GM20431 (cell line): ENCODE measurements around the gene CRTC2.
"Not testable (repeated sequence)": the region's sequence is repeated elsewhere in the genome, so short reads cannot be mapped to it uniquely, and the experiment has no call there.

Source experiments
- in situ Hi-C: fragments of 300-500 bp; cut with MseI, MboI; formaldehyde crosslinking; loops from one replicate; pipeline ENCODE4 v1.15.0; 2020; ENCODE audit warnings: low sequenced_read_pairs; ENCODE audit not compliant: unreplicated experiment

CRTC2 gene

DNA sequence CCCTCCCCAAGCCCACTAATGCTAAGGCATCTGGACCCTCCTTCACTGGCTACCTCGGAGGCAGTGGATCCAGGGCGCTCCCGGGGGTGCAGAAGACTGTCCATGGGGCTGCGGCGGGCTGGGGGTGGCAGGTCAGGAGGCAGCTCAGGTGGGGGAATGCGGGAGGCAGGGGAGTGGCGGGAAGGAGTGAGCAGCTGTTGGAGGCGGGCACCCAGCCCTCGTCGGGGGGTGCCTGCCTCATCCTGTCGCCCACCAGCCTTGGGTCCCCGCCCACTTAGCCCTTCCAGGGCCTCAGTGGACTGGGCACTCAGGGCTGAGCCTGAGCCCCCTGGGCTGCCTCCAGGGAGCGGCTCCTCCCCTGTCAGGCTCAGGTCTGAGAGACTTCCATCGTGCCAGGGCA is 25.0 kb downstream of the CRTC2 start:
- in situ Hi-C loops, result no loop called here

DNA sequence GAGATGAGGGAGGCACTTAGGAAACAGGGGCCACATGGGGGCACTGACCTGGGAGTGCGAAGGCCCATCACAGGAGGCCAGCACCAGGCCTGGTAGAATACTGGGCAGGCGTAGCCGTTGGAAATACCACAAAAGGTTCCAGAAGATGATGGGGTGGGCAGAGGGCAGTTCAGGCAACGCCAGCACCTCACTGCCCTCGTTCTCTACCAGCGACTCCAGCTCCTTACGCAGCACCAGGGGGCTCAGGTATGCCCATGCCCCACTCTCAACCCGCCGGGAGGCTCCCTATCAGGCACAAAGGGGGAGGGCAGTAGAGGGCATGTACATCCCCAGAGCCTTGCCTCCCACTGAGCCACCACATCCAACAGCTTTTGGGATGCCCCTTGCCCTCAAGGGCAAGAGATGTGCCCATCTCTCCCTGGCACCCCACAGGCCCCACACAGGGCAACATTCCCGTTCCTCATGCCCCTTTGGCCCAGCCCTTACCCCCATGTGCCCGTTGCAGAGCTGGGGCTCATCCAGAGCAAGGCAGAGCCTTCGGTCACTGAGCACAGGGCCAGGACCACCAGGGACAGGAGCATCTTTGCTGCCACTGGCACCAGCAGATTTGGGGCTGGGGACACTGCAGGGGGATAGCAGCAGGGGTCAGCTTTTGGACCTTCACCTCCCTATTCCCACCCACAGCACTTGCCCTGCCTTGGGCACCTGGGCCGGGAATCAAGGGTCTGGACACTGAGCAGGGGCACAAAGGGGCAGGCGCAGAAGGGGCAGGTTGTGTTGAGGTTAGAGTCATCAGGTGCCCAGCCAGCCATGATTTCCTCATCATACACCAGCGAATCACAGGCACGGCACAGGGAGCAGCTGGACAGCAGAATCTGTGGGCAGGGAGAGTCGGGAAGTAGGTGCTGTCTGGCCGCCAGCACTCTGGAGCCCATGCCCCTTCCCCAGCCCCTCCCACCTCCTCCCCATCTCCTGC is 26.0 kb downstream of the CRTC2 start:
- in situ Hi-C loops, result no loop called here

DNA sequence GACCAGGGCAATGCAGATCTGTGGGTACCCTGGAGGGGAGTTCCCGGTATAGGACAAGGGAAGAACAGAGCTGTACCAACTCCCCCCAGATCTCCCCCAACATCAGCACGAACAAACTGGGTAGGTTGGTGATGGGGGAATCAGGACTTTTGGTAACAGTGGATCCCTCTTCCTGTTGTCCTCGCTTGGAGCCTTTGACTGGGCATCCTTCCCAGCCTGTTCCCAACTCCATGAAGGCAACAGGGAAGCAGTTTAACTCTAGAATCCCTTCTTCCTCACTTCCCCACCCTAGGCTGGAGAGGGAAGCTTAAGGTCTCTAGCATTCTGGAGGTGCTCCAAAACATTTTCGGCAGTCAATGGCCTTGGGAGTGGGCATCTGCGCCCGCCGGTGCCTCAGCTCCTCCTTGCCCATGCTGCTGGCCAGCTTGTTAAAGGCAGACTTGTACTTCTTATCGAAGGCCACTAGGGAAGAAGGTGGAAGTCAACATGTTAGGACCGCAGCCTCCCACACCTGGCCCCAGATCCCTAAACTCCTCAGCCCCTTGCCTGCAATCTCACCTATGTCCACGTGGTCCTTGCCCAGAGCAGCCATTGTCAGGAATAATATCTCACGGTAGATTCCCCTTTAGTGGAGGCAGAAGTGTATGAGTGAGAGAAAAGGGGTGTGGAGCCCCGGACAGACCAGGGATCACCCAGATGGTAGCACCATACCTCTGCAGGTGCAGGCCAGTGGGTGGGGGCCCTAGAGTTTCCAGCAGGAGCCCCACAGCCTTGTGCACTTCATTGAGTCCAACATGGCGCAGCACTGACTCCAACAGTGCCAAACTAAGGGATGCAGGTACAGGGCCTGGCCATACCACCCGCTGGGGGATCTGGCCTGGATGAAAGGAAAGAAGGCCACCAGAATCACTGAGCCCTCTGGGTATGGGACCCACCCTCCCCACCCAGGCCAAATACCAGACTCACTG is 28.1 kb downstream of the CRTC2 start:
- in situ Hi-C loops, result loop anchor here (10.0 kb wide), 1 partner anchor 105 kb away; no protein-coding TSS in a partner anchor

DNA sequence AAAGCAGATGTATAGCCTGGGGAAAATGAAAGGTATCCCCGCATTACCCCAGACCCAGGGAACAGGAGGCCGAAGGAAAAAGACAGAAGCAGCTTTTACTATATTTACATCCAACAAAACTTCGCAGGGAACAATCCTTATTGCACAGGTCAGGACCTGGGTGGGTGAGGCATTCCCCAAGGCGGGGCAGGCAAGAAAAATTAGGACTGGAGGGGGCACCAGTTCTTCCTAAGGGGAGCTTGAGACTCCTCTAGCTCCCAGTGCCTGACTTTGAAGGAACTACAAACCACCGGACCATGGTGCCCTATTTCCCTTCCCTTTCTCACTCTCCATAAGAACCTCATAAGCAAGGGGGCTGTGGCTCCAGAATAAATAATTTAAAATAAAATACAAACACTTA is 29.0 kb downstream of the CRTC2 start:
- in situ Hi-C loops, result loop anchor here (10.0 kb wide), 1 partner anchor 105 kb away; no protein-coding TSS in a partner anchor

DNA sequence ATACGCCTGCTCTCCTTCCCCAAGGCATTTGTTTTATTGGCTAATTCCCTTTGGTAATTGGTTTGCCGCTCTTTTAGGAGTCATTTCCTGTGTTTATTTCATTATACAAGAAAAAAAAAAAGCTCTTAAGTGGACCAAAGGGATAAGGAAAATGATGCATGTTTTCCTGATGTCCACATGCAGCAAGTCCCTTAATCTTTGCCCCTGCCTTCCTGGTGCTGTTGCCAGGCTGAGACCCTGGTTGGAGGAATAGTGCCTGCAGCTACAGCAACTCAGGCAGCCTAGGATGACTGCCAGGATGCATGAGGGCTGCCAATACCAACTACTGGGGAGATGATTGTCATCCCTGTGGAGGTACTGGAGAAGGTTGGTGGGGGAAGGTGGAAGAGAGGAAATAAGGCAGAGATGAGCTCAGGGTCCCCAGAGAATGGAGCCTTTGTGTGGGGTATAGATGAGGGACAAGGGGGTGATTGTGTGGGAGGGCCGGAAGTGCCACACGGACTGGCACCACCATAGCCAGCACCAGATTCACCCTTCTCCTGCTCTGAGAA is 29.5 kb downstream of the CRTC2 start:
- in situ Hi-C loops, result loop anchor here (10.0 kb wide), 1 partner anchor 104 kb away; no protein-coding TSS in a partner anchor

DNA sequence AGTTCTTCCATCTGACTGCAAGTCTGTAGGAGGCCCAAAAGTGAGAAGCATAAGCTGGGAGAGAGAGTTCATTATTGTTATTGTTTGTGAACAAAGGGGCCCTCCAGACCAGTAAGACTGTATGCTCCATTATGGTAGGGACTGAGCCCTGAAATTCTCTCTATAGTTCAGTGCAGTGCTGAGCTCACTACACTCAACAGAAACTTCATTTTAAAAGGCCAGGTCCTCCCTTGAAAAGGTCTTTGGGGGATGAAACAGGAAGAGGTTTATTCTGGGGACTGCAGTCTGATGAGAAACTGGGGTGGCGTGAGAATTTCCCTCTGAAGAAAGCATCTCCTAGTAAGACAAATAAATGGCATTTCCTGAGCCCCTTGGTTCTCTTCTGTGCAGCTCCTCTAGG is 30.2 kb downstream of the CRTC2 start:
- in situ Hi-C loops, result loop anchor here (10.0 kb wide), 1 partner anchor 103 kb away; no protein-coding TSS in a partner anchor

DNA sequence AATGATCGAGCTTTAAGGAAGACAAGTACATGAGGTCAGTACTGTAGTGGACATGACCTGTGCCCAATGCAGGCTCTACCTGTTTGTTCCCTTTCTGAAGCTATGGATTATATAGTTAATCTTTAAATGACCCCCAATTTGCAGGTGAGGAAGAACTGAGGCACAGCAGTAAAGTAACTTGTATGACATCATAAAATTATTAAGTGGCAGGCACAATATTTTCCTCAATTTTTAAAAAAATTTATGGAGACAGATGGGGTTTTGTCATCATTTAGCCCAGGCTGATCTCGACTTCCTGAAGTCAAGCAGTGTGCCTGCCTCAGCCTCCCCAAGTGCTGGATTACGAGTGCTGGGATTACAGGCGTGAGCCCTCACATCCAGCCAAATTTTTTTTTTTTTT is 32.0 kb downstream of the CRTC2 start:
- in situ Hi-C loops, result loop anchor here (10.0 kb wide), 1 partner anchor 102 kb away; no protein-coding TSS in a partner anchor

DNA sequence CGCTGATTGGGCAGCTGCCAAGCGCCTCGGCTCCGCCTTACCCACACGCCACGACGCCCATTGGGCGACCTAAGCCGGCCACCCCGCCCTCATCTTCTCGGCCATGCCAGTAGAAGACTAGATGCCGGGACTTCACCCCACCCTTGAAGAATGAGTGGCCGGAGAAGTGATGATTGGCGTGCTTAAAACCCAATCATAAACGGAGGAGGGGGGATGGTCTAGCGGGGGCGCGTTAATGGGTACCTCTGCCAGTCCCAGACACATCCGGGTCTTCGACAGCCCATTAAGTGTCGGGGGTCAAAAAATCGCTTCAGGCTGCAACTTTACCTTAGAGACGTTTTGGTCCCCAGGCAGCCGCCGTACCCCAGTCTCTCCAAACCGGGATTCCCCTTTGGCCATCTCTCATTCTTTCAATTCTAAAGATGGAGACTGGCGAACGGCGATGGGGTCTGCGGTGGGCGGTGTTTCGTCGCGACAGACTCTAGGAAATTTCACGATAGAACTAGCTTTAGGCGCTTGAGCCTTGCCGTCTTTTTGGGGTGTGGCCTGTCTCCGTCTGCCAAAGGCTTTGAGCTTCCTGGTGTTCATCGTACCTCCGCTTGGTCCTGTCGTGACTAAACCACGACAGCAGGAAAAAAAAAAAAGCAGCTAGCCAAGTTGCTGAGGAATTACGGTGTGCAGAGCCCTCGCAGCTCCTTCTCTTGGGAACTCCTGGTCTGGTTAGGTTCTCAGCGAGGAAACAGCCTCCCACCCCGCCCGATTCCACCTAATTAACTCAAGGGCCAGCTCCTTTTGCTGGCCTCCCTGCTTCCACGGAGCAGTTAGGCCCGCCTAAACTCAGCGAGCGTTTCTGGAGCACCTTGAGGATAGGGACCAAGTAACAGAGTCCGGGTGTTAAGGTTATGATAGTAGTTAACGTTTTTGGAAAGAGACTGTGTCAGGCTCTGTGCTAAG is 35.2 kb downstream of the CRTC2 start, which contains the start of gene GATAD2B:
Gene GATAD2B, minus strand, starts transcription at position 1 of the 954 bp plus-strand sequence. CDS start 94,625 bp downstream, outside the sequence.
- in situ Hi-C loops, result loop anchor here (10.0 kb wide), 1 partner anchor 98 kb away; no protein-coding TSS in a partner anchor

DNA sequence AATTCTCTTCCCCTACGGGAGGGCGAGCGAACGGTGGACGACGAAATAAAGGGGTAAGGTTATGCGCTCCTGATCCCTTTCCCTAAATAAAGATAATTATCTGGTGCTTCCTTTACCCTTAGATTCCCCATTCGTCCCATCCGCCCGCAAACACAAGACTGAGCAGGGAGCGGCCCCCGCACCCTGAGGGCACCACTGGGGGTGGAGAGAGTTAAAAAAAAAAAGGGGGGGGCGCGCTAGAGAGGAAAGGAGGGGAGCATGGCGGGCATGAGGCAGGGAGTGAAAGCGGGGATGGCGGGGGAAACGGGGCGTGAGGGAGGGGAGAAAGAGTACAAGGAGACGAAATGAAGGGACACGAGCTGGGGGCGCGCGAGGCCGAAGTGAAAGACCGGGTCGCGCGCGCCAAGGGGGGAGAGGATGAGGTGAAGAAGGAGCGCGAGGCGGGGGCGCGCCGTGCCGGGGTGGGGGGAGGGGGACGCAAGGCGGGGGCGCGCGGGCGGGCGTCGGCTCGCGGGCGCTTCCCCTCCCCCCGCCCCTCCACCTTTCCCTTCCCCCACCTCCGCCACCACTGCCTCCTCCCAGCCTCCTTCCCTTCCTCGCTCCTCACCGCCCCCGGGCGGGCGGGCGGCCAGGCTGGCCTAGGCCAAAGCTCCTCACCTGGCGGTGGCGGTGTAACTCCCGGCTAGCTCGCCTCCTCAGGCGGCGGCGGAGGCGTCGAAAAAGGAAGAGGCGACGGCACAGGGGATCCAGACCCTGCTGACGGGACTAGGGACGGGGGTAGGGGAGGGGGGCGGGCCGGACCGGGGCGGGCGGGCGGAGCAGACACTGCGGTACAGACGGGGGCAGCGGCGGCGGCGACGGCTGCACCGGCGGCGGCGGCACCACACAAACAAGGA is 36.1 kb downstream of the CRTC2 start:
- in situ Hi-C loops, result loop anchor here (10.0 kb wide), 1 partner anchor 98 kb away; no protein-coding TSS in a partner anchor

DNA sequence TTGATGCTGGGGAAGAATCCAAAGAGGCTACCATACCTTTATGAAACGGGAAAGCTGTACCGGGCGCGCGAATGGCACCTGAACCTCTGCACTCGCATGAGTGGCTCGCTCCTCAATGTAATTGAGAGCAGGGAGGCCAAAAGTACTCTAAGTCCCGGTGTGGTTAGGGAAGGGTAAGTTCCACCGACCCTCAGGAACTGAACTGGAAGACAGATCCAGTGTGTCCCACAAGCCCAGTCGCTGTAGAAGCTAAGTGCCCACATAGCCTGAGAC is 36.7 kb downstream of the CRTC2 start:
- in situ Hi-C loops, result loop anchor here (10.0 kb wide), 1 partner anchor 97 kb away; no protein-coding TSS in a partner anchor

DNA sequence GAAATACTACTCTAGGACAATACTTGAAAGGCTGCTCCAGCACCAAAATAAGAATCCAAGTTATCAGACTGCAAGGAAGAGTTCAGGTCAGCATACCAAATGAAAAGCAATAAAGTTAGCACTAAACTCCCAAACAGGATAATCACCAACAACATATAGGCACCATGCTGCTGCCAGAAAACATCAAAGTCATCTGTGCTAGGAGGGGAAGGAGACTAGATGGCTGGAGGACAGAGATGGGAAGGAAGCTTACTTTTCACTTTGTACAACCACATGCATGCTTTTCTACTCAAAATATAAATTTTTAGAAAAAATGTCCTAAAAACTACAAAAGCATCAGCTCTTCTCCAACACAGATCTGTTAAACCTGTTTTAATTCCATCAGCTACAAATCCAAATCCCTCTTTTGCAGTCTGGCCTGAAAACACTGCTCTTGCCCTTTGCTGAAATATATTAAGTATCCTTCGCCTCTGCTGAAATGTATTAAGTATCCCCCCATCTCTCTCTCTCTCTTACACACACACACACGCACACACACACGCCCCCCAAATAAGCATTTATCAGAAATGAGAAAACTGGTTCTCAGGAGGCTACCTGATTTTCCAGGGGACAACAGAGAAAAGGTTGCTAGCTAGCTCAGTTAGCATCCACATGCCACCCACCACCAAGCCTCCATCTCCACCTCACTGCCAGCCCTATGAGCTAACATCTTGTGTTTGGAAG is 37.2 kb downstream of the CRTC2 start:
- in situ Hi-C loops, result loop anchor here (10.0 kb wide), 1 partner anchor 96 kb away; no protein-coding TSS in a partner anchor

DNA sequence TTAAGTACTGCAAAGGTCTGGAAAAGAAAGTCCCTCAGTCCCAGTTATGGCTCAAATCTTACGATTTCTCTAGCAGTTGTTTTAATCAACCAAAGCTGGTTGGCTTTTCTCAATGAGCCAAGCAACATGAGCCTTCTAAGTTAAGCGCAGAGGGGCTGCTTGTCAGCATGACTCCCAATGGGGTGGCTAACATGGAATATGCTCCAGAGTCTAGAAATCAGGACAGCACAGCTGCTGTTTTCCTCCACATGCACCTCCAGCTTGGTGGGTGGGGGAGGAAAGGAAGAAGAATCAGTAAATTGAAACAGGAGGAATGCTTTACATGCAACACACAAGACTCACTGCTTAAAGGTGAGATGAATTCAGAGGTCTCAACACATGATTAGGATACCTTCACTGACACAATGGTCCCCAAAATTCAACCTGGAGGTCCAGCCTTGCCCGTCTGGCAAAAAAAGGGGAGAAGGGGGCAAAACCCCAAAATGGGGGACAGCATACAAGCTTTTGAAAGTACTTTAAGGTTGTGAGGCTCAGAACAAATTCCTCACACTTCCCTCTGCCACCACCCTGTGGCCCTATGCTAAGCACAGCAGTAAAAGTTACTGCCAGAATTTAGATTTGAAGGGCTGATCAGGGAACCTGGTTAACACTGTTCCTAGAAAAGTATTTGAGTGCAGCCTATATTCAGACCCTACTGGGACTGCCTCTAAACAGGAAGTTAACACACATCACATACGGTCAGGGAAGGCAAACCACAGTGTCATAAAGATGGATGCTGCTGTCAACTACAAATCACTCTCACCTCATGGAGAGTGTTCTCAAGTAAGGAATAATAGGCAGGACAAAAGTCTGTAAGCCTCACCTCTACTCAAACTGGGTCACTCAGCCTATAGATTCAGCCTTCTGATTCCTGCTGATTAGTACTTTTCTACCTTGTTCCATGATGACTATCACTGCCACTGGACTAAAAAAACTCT is 38.2 kb downstream of the CRTC2 start:
- in situ Hi-C loops, result loop anchor here (10.0 kb wide), 1 partner anchor 95 kb away; no protein-coding TSS in a partner anchor

DNA sequence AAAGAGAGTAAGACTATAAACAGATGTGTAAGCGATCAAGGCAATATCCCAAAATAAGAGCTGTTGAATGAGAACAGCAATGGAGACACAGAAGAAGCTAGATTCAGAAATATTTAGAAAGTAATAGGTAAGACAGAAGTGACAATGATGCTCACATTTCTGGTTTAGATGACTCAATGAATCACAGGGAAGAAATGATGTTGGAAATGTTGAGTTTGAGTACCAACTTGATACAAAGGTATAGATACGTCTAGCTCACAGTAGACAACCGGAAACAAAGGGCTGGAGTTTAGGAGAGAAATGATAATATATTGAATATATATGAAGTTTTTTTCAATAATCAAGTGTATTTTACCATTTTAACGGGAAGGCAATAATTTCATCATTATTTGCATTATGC is 42.1 kb downstream of the CRTC2 start:
- in situ Hi-C loops, result no loop called here

DNA sequence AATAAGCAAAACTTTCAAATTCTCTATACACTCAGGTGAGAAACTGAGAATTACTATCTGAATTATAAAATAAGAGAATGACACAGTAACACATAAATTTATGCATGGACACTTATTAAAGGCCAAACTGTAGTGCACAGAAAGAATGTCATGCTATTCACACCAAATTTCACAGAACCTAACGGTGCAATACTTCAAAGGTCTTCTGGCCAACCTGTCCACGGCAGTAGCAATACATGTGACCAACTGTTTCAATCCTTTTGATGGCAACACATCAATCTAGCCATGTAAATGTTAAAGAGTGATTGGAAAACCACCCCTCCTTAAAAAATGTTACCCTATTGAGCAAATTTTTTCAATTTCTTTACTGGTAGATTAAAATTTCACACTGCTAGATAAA is 46.1 kb downstream of the CRTC2 start:
- in situ Hi-C loops, result no loop called here

DNA sequence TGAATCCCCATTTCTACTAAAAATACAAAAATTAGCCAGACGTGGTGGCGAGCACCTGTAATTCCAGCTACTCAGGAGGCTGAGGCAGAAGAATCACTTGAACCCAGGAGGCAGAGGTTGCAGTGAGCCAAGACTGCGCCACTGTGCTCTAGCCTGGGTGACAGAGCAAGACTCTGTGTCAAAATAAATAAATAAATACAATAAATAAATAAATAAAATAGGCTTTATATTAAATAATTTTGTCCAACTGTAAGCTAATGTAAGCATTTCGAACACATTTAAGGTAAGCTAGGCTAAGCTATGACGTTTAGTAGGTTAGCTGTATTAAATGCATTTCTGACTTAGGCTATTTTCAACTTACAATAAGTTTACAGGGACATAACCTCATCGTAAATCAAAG is 47.9 kb downstream of the CRTC2 start:
- in situ Hi-C loops, result not testable (repeated sequence)

DNA sequence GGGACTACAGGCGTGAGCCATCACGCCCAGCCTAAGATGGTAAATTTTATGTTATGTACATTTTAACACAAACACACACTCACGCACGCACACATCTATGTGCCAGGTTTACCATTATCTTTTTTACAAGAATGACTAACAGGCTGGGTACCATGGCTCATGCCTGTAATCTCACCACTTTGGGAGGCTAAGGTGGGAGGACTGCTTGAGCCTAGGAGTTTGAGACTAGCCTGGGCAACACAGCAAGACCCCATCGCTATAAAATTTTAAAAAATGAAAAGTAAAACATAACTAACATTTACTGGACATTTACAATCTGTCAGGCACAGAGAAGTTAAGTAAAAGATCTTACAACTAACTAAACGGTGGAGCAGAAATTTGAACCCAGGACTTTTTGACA is 50.3 kb downstream of the CRTC2 start:
- in situ Hi-C loops, result no loop called here
